HG03097 (cell line): ENCODE results near the gene PRH2.

Experiments
- ATAC-seq: cut with Tn5 transposase; IDR thresholded peaks from one replicate; pipeline ENCODE4 v1.9.1; 2021; ENCODE audit not compliant: unreplicated experiment, low FRiP score

The PRH2 gene

GRCh38 chr12:10959804-10960203 lies 30.8 kb downstream of the PRH2 start:
- ATAC-seq: no peak

- ATAC-seq: no peak
Measured at GRCh38 chr12:10960211-10960610, 31.2 kb downstream of the PRH2 start.

GRCh38 chr12:10965476-10965875 lies 36.4 kb downstream of the PRH2 start:
- no peak for ATAC-seq

GRCh38 chr12:10966314-10966713 lies 37.3 kb downstream of the PRH2 start:
- ATAC-seq: no peak

- ATAC-seq: no peak
Measured at GRCh38 chr12:10967409-10967808, 38.4 kb downstream of the PRH2 start.

- ATAC-seq: no peak
Measured at GRCh38 chr12:10968765-10969456, 39.9 kb downstream of the PRH2 start.

GRCh38 chr12:10974965-10975364 lies 45.9 kb downstream of the PRH2 start:
- no peak for ATAC-seq

GRCh38 chr12:10982244-10982643 lies 53.2 kb downstream of the PRH2 start:
- no peak for ATAC-seq
